ENCODE measurements around the gene RRP1B.

DNA sequence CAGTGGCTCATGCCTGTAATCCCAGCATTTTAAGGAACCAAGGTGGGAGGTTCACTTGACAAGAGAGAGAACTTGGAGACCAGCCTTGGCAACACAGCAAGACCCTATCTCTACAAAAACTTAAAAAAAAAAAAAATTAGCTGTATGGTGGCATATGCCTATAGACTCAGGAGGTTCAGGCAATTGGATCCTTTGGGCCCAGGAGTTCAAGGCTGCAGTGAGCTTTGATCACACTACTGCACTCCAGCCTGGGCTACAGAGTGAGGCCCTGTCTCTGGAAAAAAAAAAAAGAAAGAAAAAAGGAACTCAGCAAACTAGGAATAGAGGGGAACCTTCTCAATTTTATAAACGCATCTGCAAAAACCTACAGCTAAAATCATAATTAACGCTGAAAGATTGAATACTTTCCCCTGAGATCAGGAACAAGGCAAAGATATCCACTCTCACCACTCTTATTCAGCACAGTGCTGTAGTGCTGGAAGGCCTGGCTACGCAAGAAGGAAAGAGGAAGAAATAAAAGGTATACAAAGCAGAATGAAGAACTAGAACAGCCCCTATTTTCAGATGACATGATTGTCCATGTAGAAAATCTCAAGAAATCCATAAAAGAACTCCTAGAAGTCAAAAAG is 21.7 kb upstream of the RRP1B start:
- TF ChIP-seq EZH2phosphoT487 (IDR thresholded peaks at IDR 0.05; ENCODE audit: low read depth, severe bottlenecking, unreplicated experiment), result no peak
- TF ChIP-seq, protein P1, sequence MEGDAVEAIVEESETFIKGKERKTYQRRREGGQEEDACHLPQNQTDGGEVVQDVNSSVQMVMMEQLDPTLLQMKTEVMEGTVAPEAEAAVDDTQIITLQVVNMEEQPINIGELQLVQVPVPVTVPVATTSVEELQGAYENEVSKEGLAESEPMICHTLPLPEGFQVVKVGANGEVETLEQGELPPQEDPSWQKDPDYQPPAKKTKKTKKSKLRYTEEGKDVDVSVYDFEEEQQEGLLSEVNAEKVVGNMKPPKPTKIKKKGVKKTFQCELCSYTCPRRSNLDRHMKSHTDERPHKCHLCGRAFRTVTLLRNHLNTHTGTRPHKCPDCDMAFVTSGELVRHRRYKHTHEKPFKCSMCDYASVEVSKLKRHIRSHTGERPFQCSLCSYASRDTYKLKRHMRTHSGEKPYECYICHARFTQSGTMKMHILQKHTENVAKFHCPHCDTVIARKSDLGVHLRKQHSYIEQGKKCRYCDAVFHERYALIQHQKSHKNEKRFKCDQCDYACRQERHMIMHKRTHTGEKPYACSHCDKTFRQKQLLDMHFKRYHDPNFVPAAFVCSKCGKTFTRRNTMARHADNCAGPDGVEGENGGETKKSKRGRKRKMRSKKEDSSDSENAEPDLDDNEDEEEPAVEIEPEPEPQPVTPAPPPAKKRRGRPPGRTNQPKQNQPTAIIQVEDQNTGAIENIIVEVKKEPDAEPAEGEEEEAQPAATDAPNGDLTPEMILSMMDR (IDR thresholded peaks at IDR 0.05; ENCODE audit: poor library complexity), result no peak
- TF ChIP-seq EZH2 (IDR thresholded peaks at IDR 0.05; ENCODE audit: borderline replicate concordance), result no peak
